K562 (cell line): ENCODE data around the gene CNTD1. TPM values are rescaled to one million over a fixed set of nuclear protein-coding genes. Genes with fewer than 3 reads are reported as not detected.

Experiments used
- ARID4B ChIP-seq: sonication (generic); formaldehyde crosslinking; IDR thresholded peaks from 2 replicates; pipeline ENCODE4 v1.8.0; 2022; ENCODE audit warnings: mild to moderate bottlenecking, missing genetic modification reagents
- BCL6 ChIP-seq: fragments of 250-450 bp; sonication (Bioruptor Pico); IDR thresholded peaks from 2 replicates; pipeline ENCODE4 v1.4.0; 2020
- DDX20 ChIP-seq: fragments of 450-650 bp; IDR thresholded peaks from 2 replicates; pipeline ENCODE4 v1.6.1; 2016; ENCODE audit warnings: missing genetic modification characterization, low read depth, mild to moderate bottlenecking, missing compliant biosample characterization, moderate library complexity
- ELF1 ChIP-seq: fragments of 200-800 bp; sonication (Bioruptor generic); IDR thresholded peaks from 2 replicates; pipeline ENCODE4 v1.6.1; 2016; ENCODE audit warnings: missing genetic modification characterization, missing compliant biosample characterization
- EP300 ChIP-seq: IDR thresholded peaks from 2 replicates; pipeline ENCODE4 v1.6.1; 2012; ENCODE audit warnings: low read length, improper control_type of control experiment
- FOXM1 ChIP-seq, 2 experiments: fragments of 450-650 bp in 1 of 2; sonication (generic) in 1 of 2; formaldehyde crosslinking in 1 of 2; IDR thresholded peaks; 2 replicates each; pipeline versions ENCODE4 v1.6.1 to v1.9.0; 2017 to 2022; ENCODE audit warnings: low read depth in 2 of 2, mild to moderate bottlenecking in 2 of 2, missing genetic modification reagents in 1 of 2, moderate library complexity in 1 of 2
- HMGN3 ChIP-seq: IDR thresholded peaks from 2 replicates; pipeline ENCODE4 v1.6.1; 2011; ENCODE audit warnings: borderline replicate concordance, low read depth, mild to moderate bottlenecking, mixed read lengths, low read length; ENCODE audit not compliant: insufficient read length; ENCODE audit errors: extremely low read depth
- HOXB6 ChIP-seq: fragments of 250-450 bp; sonication (Bioruptor Pico); IDR thresholded peaks from 2 replicates; pipeline ENCODE4 v1.5.1; 2022; ENCODE audit warnings: mild to moderate bottlenecking, borderline replicate concordance
- MCM7 ChIP-seq, 2 experiments: fragments of 450-650 bp; IDR thresholded peaks; 2 replicates each; pipeline ENCODE4 v1.6.1; 2016 to 2018
- MEF2A ChIP-seq: IDR thresholded peaks from 2 replicates; pipeline ENCODE4 v1.6.1; 2011; ENCODE audit warnings: low read depth, mild to moderate bottlenecking, low read length, moderate library complexity; ENCODE audit not compliant: control insufficient read depth
- MITF ChIP-seq: IDR thresholded peaks from 2 replicates; pipeline ENCODE4 v1.6.1; 2014; ENCODE audit warnings: antibody characterized with exemption
- NCOA4 ChIP-seq: fragments of 450-650 bp; IDR thresholded peaks from 2 replicates; pipeline ENCODE4 v1.6.1; 2018; ENCODE audit warnings: mild to moderate bottlenecking; ENCODE audit not compliant: partially characterized antibody
- NELFE ChIP-seq: IDR thresholded peaks from 2 replicates; pipeline ENCODE4 v1.6.1; 2011; ENCODE audit warnings: mild to moderate bottlenecking; ENCODE audit not compliant: insufficient read depth, insufficient read length
- NKRF ChIP-seq: fragments of 450-650 bp; IDR thresholded peaks from 2 replicates; pipeline ENCODE4 v1.6.1; 2016; ENCODE audit warnings: borderline replicate concordance
- STAT5A ChIP-seq: IDR thresholded peaks from 2 replicates; pipeline ENCODE4 v1.6.1; 2012; ENCODE audit warnings: low read length, inconsistent platforms, borderline replicate concordance
- SUPT5H ChIP-seq: fragments of 450-650 bp; IDR thresholded peaks from 2 replicates; pipeline ENCODE4 v1.6.1; 2016
- TFAP4 ChIP-seq: sonication (generic); formaldehyde crosslinking; IDR thresholded peaks from 2 replicates; pipeline ENCODE4 v1.8.0; 2022; ENCODE audit warnings: missing genetic modification reagents, mild to moderate bottlenecking, moderate library complexity, borderline replicate concordance
- polyA plus RNA-seq, 8 experiments: library from polyadenylated mRNA; depleted of rRNA in 4 of 8; stranded (reverse) in 5 of 8; unstranded in 3 of 8; fragments of >200 nt; fragmentation: Nextera tagmentation in 2 of 8; fragmentation: Illumina TruSeq in 1 of 8; extraction: Ambion mirVana in 2 of 8; extraction: Trizol in 1 of 8; gene quantifications; 2 replicates each; pipeline versions ENCODE4 v1.2.1 to v1.2.3, GENCODE V29; 2011 to 2014; ENCODE audit warnings: inconsistent platforms in 1 of 8, missing spikeins in 1 of 8
- total RNA-seq, 7 experiments: library from RNA; depleted of rRNA in 6 of 7; stranded (reverse); fragments of >200 nt in 6 of 7; fragmentation: Illumina TruSeq in 2 of 7; extraction: Trizol in 2 of 7; gene quantifications; 2 replicates each; pipeline versions ENCODE4 v1.2.1 to v1.2.3, GENCODE V29; 2011 to 2021; ENCODE audit warnings: low replicate concordance in 1 of 7

The CNTD1 gene
- total and polyA plus RNA-seq, 9 of the 15 experiments (the other 6 are each of a cell fraction or from before 2014, with no cell fraction given): 0.12 to 0.86 (median 0.41) TPM; not detected in 1

GRCh38 chr17:42798383-42799380, at the start of gene CNTD1, which contains the start of gene COA3 (continued):
- peak; percentile 50 for TF ChIP-seq HMGN3
- TF ChIP-seq SUPT5H: peak; percentile 76
- no peak for TF ChIP-seq MITF
- no peak for TF ChIP-seq STAT5A
- no peak for TF ChIP-seq HOXB6 (CRISPR knock-in tag)
- no peak for TF ChIP-seq EP300
- TF ChIP-seq NCOA4: no peak
- no peak for TF ChIP-seq NELFE
- 0 out of 2 replicates have a peak, but pooled peaks have one; percentile 21 for TF ChIP-seq FOXM1 (IDR thresholded peaks at IDR 0.05; ENCODE audit: low read depth)
- TF ChIP-seq FOXM1 (CRISPR knock-in tag; IDR thresholded peaks at IDR 0.05; ENCODE audit: low read depth): 0 out of 2 replicates have a peak, but pooled peaks have one; percentile 66
- no peak for TF ChIP-seq DDX20 (tag)
- peak; percentile 94 for TF ChIP-seq ARID4B (CRISPR knock-in tag)
- no peak for TF ChIP-seq BCL6 (CRISPR knock-in tag)
- peak; percentile 92 for TF ChIP-seq NKRF
- TF ChIP-seq ELF1 (tag): peak; percentile 35; the same call in 1 of the 2 replicates
- no peak for TF ChIP-seq MCM7 (IDR thresholded peaks at IDR 0.05)
- TF ChIP-seq MEF2A: no peak
- TF ChIP-seq TFAP4: peak; percentile 74; the same call in 1 of the 2 replicates
